ENCODE measurements around the gene FOXO3. TPM values are rescaled to one million over a fixed set of nuclear protein-coding genes. Genes with fewer than 3 reads are reported as not detected.

The FOXO3 gene
- total RNA-seq, 1 donor from 2014 or later: 34.6 TPM

DNA sequence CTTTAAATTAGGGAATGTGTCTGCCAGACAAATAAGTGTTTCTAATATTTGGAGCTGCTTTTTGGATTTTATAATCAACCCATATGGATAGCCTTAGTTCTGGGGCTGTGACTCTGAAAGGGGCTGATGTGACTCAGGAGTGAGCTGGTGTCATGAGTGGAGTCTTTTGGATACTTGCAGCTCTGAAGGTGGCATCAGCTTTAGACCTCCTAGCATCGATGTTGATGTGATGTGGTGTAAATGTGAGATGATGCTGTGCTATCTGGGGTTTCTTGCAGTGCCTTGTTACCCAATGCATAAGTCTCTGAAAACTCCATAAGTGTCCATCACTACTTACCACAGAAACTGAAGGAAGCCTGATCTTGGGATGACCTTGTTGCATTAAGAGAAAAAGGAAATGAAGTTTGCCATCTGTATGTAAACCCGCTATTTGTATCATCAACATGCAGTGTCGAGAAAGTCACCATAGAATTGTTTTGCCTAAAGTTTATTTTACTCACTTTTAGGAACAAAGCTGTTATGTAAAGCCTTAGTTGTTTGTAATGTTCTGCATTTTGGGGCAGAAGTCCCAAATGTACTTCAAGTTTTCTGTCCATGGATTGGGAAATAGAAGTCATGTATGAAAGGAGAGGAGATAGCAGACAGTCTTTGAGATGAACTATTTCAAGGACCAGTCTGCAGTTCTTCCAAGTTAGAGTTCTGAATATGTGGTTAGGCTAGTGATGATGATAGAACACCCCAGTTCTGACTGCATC lies 8.0 kb downstream of the FOXO3 start:
- Mint-ChIP-seq H3K36me3 (ENCODE audit: low read depth, unreplicated experiment) (peaks cover 28% of the 10 kb centered on the region), H3K27me3 (ENCODE audit: unreplicated experiment) (no peaks in the 10 kb centered on the region), H3K9me3 (ENCODE audit: unreplicated experiment) (no peaks in the 10 kb centered on the region), H3K27ac (ENCODE audit: unreplicated experiment) (no peak overlapping the region), H3K4me3 (ENCODE audit: unreplicated experiment) (peak overlapping the region; percentile 10), H3K4me1 (ENCODE audit: unreplicated experiment) (peaks cover 25% of the 10 kb centered on the region)
- no peak for DNase-seq (ENCODE audit: low spot score)
- TF ChIP-seq, protein P1, sequence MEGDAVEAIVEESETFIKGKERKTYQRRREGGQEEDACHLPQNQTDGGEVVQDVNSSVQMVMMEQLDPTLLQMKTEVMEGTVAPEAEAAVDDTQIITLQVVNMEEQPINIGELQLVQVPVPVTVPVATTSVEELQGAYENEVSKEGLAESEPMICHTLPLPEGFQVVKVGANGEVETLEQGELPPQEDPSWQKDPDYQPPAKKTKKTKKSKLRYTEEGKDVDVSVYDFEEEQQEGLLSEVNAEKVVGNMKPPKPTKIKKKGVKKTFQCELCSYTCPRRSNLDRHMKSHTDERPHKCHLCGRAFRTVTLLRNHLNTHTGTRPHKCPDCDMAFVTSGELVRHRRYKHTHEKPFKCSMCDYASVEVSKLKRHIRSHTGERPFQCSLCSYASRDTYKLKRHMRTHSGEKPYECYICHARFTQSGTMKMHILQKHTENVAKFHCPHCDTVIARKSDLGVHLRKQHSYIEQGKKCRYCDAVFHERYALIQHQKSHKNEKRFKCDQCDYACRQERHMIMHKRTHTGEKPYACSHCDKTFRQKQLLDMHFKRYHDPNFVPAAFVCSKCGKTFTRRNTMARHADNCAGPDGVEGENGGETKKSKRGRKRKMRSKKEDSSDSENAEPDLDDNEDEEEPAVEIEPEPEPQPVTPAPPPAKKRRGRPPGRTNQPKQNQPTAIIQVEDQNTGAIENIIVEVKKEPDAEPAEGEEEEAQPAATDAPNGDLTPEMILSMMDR (IDR thresholded peaks at IDR 0.05; ENCODE audit: unreplicated experiment): no peak

DNA sequence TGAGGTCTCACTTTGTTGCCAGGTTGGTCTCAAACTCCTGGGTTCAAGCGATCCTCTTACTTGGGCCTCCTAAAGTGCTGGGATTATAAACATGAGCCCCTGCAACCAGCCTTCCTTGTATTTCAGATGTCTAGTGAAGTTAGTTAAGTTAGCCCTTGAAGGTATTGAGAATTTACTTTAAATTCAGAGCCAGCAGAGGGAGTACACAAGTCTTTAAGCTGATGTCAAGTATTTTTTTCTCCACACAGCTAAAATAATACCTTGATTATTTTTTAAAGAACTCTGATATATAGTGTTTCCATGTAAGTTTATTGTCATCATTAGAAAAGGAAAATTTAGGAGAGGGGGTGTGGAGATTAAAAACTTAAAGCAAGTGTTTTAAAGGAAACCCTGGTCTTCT lies 9.8 kb downstream of the FOXO3 start:
- H3K36me3 Mint-ChIP-seq (ENCODE audit: low read depth, unreplicated experiment): peaks cover 28% of the 10 kb centered on the region
- no peak overlapping the region for H3K27ac Mint-ChIP-seq (ENCODE audit: unreplicated experiment)
- no peaks in the 10 kb centered on the region for H3K27me3 Mint-ChIP-seq (ENCODE audit: unreplicated experiment)
- H3K9me3 Mint-ChIP-seq (ENCODE audit: unreplicated experiment): no peaks in the 10 kb centered on the region
- H3K4me3 Mint-ChIP-seq (ENCODE audit: unreplicated experiment): no peak overlapping the region
- peaks cover 13% of the 10 kb centered on the region for H3K4me1 Mint-ChIP-seq (ENCODE audit: unreplicated experiment)
- TF ChIP-seq, protein P1 (IDR thresholded peaks at IDR 0.05; ENCODE audit: unreplicated experiment): no peak
- no peak for DNase-seq (ENCODE audit: low spot score)

DNA sequence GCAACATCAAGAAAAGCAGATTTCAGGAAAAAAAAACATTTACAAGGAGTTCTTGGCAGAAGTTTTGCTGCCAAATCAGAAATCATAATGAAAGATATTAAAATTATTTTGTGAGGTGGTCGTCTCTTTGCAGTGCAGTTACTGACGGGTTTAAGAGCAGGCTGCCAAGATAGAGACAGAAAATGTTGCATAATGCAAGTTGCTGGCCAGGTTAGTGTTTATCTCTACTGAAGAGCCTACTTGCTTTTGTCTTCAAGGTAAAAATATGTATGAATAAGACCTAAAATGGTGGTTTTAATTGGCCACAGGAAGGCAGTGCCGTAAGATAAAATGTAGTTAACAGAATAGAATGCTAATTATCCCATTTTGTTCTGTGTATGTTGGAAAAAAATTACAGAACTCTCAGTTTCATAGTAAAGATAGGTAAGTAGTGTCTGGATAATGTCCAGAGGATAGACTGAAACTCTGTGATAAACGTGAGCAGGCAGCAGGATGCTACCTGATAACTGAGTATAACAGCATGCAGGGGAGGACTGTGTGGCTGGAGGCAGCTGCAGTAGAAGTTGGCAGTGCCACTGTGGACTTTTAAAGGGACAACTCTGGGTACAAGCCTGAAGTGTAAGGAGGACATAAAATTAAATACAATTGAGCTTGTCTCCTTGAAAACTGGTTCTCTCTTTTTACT lies 13.9 kb downstream of the FOXO3 start:
- Mint-ChIP-seq H3K9me3 (ENCODE audit: unreplicated experiment) (no peaks in the 10 kb centered on the region), H3K27ac (ENCODE audit: unreplicated experiment) (no peak overlapping the region), H3K36me3 (ENCODE audit: low read depth, unreplicated experiment) (peaks cover 17% of the 10 kb centered on the region), H3K4me3 (ENCODE audit: unreplicated experiment) (no peak overlapping the region), H3K27me3 (ENCODE audit: unreplicated experiment) (no peaks in the 10 kb centered on the region), H3K4me1 (ENCODE audit: unreplicated experiment) (peaks cover 4% of the 10 kb centered on the region)
- no peak for DNase-seq (ENCODE audit: low spot score)
- TF ChIP-seq, protein P1 (IDR thresholded peaks at IDR 0.05; ENCODE audit: unreplicated experiment): no peak

DNA sequence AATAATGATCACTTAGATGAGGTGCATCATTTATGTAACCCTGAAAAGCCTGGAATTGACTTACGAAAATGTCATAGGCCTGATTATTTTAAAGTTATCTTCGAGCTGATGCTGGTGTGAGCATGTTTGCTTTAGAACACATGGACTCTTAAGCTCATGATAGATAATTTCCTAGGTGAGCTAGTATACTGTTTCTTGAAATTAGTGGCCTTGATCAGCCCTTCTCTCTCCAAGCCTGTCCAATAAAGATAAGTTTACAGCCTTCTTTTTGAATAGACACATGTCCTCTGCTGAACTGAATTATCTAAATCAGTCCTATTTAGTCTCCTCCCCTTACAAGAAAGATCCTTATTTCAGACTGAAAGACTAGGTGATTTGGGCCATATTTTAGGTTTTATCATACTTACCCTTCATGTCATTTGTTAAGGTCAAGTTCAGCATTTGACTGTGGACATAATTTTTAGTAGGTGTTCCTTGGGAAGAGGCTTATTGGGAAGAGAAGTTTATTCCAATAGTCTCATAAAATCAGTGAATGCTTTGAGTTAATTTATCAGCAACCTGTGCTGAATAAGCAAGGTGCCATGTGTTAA lies 15.3 kb downstream of the FOXO3 start:
- TF ChIP-seq, protein P1 (IDR thresholded peaks at IDR 0.05; ENCODE audit: unreplicated experiment): no peak
- Mint-ChIP-seq H3K36me3 (ENCODE audit: low read depth, unreplicated experiment) (peaks cover 13% of the 10 kb centered on the region), H3K4me3 (ENCODE audit: unreplicated experiment) (no peak overlapping the region), H3K9me3 (ENCODE audit: unreplicated experiment) (no peaks in the 10 kb centered on the region), H3K27ac (ENCODE audit: unreplicated experiment) (no peak overlapping the region), H3K27me3 (ENCODE audit: unreplicated experiment) (no peaks in the 10 kb centered on the region), H3K4me1 (ENCODE audit: unreplicated experiment) (peaks cover 6% of the 10 kb centered on the region)
- no peak for DNase-seq (ENCODE audit: low spot score)

DNA sequence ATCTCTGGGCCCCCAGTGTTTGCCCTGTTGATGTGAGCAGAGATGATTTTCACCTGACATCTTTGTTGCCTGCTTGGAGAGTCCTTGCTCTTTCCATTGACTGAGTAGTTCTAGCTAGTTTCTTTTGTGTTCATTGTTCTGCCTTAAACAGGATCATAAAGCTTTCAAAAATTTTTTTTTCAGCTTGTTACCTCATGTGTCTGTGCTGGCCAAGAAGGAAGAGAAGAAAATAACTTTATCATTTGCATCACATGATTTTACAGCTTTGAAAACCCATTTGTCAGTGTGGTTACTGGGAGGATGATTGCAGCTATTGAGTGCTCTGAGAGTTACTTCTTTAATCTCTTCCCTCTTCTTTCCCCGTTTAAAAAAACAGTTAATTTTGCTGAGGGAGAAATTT lies 16.0 kb downstream of the FOXO3 start:
- Mint-ChIP-seq H3K4me3 (ENCODE audit: unreplicated experiment) (no peak overlapping the region), H3K9me3 (ENCODE audit: unreplicated experiment) (no peaks in the 10 kb centered on the region), H3K36me3 (ENCODE audit: low read depth, unreplicated experiment) (peaks cover 9% of the 10 kb centered on the region), H3K4me1 (ENCODE audit: unreplicated experiment) (peaks cover 9% of the 10 kb centered on the region), H3K27ac (ENCODE audit: unreplicated experiment) (no peak overlapping the region), H3K27me3 (ENCODE audit: unreplicated experiment) (no peaks in the 10 kb centered on the region)
- TF ChIP-seq, protein P1 (IDR thresholded peaks at IDR 0.05; ENCODE audit: unreplicated experiment): no peak
- DNase-seq (ENCODE audit: low spot score): no peak

All from endothelial cell (in vitro differentiated cells).